ENCODE measurements around the gene CREB3L1. TPM values are rescaled to one million over a fixed set of nuclear protein-coding genes. Genes with fewer than 3 reads are reported as not detected.

Gene CREB3L1
- total RNA-seq, 1 experiment from 2014 or later, result 3.3 TPM

DNA sequence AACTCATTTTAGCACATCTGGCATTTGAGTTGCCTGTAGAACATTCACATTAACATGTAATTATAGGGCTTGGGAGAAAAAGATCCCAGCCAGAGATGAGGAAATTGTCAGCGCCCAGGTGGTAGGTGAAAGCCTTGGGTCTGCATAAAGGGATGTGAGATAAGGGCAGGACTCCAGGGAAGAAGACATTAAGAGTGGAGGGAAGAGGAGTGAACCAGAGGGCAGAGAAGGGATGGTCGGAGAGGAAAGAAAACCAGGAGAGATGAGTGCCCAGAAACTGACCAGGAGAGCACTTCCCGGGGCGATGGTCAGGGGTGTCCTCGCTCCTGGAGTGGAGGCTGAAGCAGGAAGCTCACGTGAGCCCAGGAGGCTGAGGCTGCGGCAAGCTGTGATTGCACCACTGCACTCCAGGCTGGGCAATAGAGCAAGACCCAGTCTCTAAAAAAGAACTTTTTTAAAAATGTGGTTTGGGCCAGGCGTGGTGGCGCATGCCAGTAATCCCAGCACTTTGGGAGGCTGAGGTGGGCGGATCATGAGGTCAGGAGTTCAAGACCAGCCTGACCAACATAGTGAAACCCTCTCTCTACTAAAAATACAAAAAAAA lies 49.5 kb downstream of the CREB3L1 start:
- Histone ChIP-seq H4K8ac (replicated peaks; ENCODE audit: insufficient read length, low read depth, low read length) (no peak overlapping the region), H3K27me3 (ENCODE audit: insufficient read depth, low read length) (peaks cover 12% of the 10 kb centered on the region; the same call in 1 of the 2 replicates), H2BK120ac (ENCODE audit: low read depth, low read length, poor library complexity, severe bottlenecking) (no peak overlapping the region), H4K91ac (ENCODE audit: insufficient read length, low read depth, low read length) (no peak overlapping the region), H4K5ac (ENCODE audit: insufficient read length, low read depth, low read length) (no peak overlapping the region), H3K9ac (ENCODE audit: extremely low read depth, insufficient read length, low read length) (no peak overlapping the region), H3T11ph (ENCODE audit: low read length) (no peak overlapping the region), H3K18ac (ENCODE audit: insufficient read length, low read depth, low read length) (no peak overlapping the region), H2BK5ac (ENCODE audit: insufficient read length, low read length) (no peak overlapping the region), H4K20me1 (ENCODE audit: control insufficient read depth, insufficient read depth, insufficient read length) (no peaks in the 10 kb centered on the region), H3K79me2 (ENCODE audit: insufficient read depth, low read length) (no peaks in the 10 kb centered on the region), H3K27ac (ENCODE audit: insufficient read length, low read depth, low read length) (no peak overlapping the region), H2AK5ac (ENCODE audit: insufficient read length, low read length) (no peak overlapping the region), H3K9me3 (ENCODE audit: control insufficient read depth, low read depth, low read length) (no peaks in the 10 kb centered on the region), H2BK15ac (ENCODE audit: low read depth, low read length) (no peak overlapping the region), H3K14ac (ENCODE audit: insufficient read depth, low read length) (no peak overlapping the region), H3K23ac (ENCODE audit: insufficient read length, low read depth, low read length) (no peak overlapping the region), H2BK12ac (ENCODE audit: insufficient read length, low read depth, low read length) (no peak overlapping the region), H3K4me2 (ENCODE audit: insufficient read depth, insufficient read length, low read length) (no peak overlapping the region), H3K79me1 (ENCODE audit: insufficient read depth, low read depth, low read length, poor library complexity, severe bottlenecking) (no peaks in the 10 kb centered on the region), H3K4ac (ENCODE audit: low read depth, low read length) (no peak overlapping the region), H3K4me1 (ENCODE audit: insufficient read depth, low read length) (peaks cover 3% of the 10 kb centered on the region; the same call in 1 of the 2 replicates), H2AFZ (ENCODE audit: low read length) (no peak overlapping the region), H3K56ac (ENCODE audit: insufficient read length, low read depth, low read length) (no peak overlapping the region), H2BK20ac (ENCODE audit: low read depth, low read length, poor library complexity, severe bottlenecking) (no peak overlapping the region), H3K23me2 (ENCODE audit: insufficient read length, low read depth, low read length, poor library complexity, severe bottlenecking) (no peaks in the 10 kb centered on the region)
- H3K36me3 Mint-ChIP-seq (ENCODE audit: insufficient read depth in 1 of 3, low read depth in 3 of 3), result peaks cover 0 to 8% (median 0%) of the 10 kb centered on the region in 3 experiments; a peak in 2 of 7 replicates
- H3K27ac Mint-ChIP-seq, result no peak overlapping the region
- TF ChIP-seq CTCF (conservative IDR thresholded peaks at IDR 0.05), result no peak
- H3K27me3 Mint-ChIP-seq (ENCODE audit: low read depth), result peaks cover 44% of the 10 kb centered on the region
- H3K9me3 Mint-ChIP-seq, result no peaks in the 10 kb centered on the region; a peak in 1 of 5 replicates
- H3K4me1 Mint-ChIP-seq, result peaks cover 28 to 36% of the 10 kb centered on the region in 2 experiments
- DNase-seq, result no peak
- WGBS (ENCODE audit: extremely low coverage, insufficient read length, low lambda C conversion rate), result no CpG with 5 or more reads among the region's 10 CpGs
- no peak overlapping the region; a peak in 1 of 5 replicates for H3K4me3 Mint-ChIP-seq
